Measurements from ENCODE around the gene FLNA.
"Not testable (repeated sequence)": the region's sequence is repeated elsewhere in the genome, so short reads cannot be mapped to it uniquely, and the experiment has no call there.

FLNA gene

GRCh38 chrX:154341399-154342298 is 32.8 kb downstream of the FLNA start:
- DNase-seq (ENCODE audit: low read depth in 4 of 4, low spot score in 1 of 4): not testable (repeated sequence)

- no peak for DNase-seq (ENCODE audit: low read depth in 4 of 4, low spot score in 1 of 4)
Observed at GRCh38 chrX:154334496-154334895, 39.9 kb downstream of the FLNA start.

GRCh38 chrX:154333837-154334271 is 40.6 kb downstream of the FLNA start:
- no peak for DNase-seq (ENCODE audit: low read depth in 4 of 4, low spot score in 1 of 4)

GRCh38 chrX:154333116-154333515 is 41.3 kb downstream of the FLNA start:
- DNase-seq (ENCODE audit: low read depth in 4 of 4, low spot score in 1 of 4): no peak

GRCh38 chrX:154332561-154332960 is 41.9 kb downstream of the FLNA start:
- DNase-seq (ENCODE audit: low read depth in 4 of 4, low spot score in 1 of 4): no peak

- no peak for DNase-seq (ENCODE audit: low read depth in 4 of 4, low spot score in 1 of 4)
Observed at GRCh38 chrX:154329294-154329693, 45.1 kb downstream of the FLNA start.

- no peak for DNase-seq (ENCODE audit: low read depth in 4 of 4, low spot score in 1 of 4)
Observed at GRCh38 chrX:154328646-154329045, 45.8 kb downstream of the FLNA start.

- DNase-seq (ENCODE audit: low read depth in 4 of 4, low spot score in 1 of 4): no peak
Observed at GRCh38 chrX:154327038-154327820, 47.2 kb downstream of the FLNA start.

- DNase-seq (ENCODE audit: low read depth in 4 of 4, low spot score in 1 of 4): no peak
Observed at GRCh38 chrX:154325541-154325940, 48.9 kb downstream of the FLNA start.

- DNase-seq (ENCODE audit: low read depth in 4 of 4, low spot score in 1 of 4): no peak
Observed at GRCh38 chrX:154323537-154323936, 50.9 kb downstream of the FLNA start.

- no peak for DNase-seq (ENCODE audit: low read depth in 4 of 4, low spot score in 1 of 4)
Observed at GRCh38 chrX:154322890-154323289, 51.5 kb downstream of the FLNA start.

- no peak for DNase-seq (ENCODE audit: low read depth in 4 of 4, low spot score in 1 of 4)
Observed at GRCh38 chrX:154321594-154321993, 52.8 kb downstream of the FLNA start.

GRCh38 chrX:154321152-154321551 is 53.3 kb downstream of the FLNA start:
- DNase-seq (ENCODE audit: low read depth in 4 of 4, low spot score in 1 of 4): no peak

- DNase-seq (ENCODE audit: low read depth in 4 of 4, low spot score in 1 of 4): no peak
Observed at GRCh38 chrX:154320406-154320805, 54.0 kb downstream of the FLNA start.

GRCh38 chrX:154317391-154317995 is 56.9 kb downstream of the FLNA start:
- DNase-seq (ENCODE audit: low read depth in 4 of 4, low spot score in 1 of 4): no peak

- DNase-seq (ENCODE audit: low read depth in 4 of 4, low spot score in 1 of 4): no peak
Observed at GRCh38 chrX:154315416-154315815, 59.0 kb downstream of the FLNA start.

- peak in 1 of 4 experiments; percentile 15 for DNase-seq (ENCODE audit: low read depth in 4 of 4, low spot score in 1 of 4)
Observed at GRCh38 chrX:154313147-154313546, 61.3 kb downstream of the FLNA start.

- no peak for DNase-seq (ENCODE audit: low read depth in 4 of 4, low spot score in 1 of 4)
Observed at GRCh38 chrX:154312116-154312515, 62.3 kb downstream of the FLNA start.

- DNase-seq (ENCODE audit: low read depth in 4 of 4, low spot score in 1 of 4): no peak
Observed at GRCh38 chrX:154310616-154311536, 63.6 kb downstream of the FLNA start.

- no peak for DNase-seq (ENCODE audit: low read depth in 4 of 4, low spot score in 1 of 4)
Observed at GRCh38 chrX:154309041-154309775, 65.2 kb downstream of the FLNA start.

All from stimulated activated CD4-positive, alpha-beta T cell treated with anti-CD3 and anti-CD28 coated beads, Interleukin-1b, Interleukin-23, amount 100 ng/mL, for 24 hours (primary cell).